Measurements from ENCODE around the gene LTC4S.

- no peak for TF ChIP-seq EZH2 (IDR thresholded peaks at IDR 0.05; ENCODE audit: insufficient read depth, poor library complexity, severe bottlenecking)
- no peak for TF ChIP-seq EZH2phosphoT487 (IDR thresholded peaks at IDR 0.05; ENCODE audit: insufficient read depth, low read depth)
Measured at GRCh38 chr5:179800696-179801201, 7.0 kb downstream of the LTC4S start.

Data from GM23248 (cell line).